Right ventricle myocardium inferior (tissue), 1 donor: ENCODE data around the gene LYST. TPM values are rescaled to one million over a fixed set of nuclear protein-coding genes. Genes with fewer than 3 reads are reported as not detected.
"Not testable (repeated sequence)": the region's sequence is repeated elsewhere in the genome, so short reads cannot be mapped to it uniquely, and the experiment has no call there.

ENCODE experiments used
- ATAC-seq: fragments of 200-7000 bp; cut with Tn5 transposase; one replicate; pipeline ENCODE4 v1.9.1; 2020; ENCODE audit warnings: mild to moderate bottlenecking, moderate library complexity
- DNase-seq: peaks from one replicate; pipeline ENCODE4 v3.0.0; 2021; ENCODE audit errors: missing footprints
- intact Hi-C: fragments of 100-400 bp; cut with DNase I; formaldehyde crosslinking; loops from one replicate; pipeline ENCODE4 v1.11.0; 2022
- total RNA-seq: library from RNA; stranded (reverse); fragmentation: NEBNext Ultra II Directional; extraction: Animal tissue kit (Norgen Biotek cat#: 25700); gene quantifications from one replicate; pipeline ENCODE4 v1.2.1, GENCODE V29; 2021
- donor health status: DM: no; HTN: yes; CAD: no; lungs with severe emphysema.

The LYST gene
- total RNA-seq, 1 donor from 2014 or later: 10.6 TPM

- ATAC-seq (no peak), DNase-seq (no peak)
- intact Hi-C loops: no loop called here
Measured at GRCh38 chr1:235657747-235658526, 208.8 kb downstream of the LYST start.

GRCh38 chr1:235657269-235657668 lies 209.4 kb downstream of the LYST start:
- ATAC-seq: no peak
- intact Hi-C loops: no loop called here
- DNase-seq: no peak

- no peak for ATAC-seq
Measured at GRCh38 chr1:235652364-235652763, 214.3 kb downstream of the LYST start.

GRCh38 chr1:235651170-235651806 lies 215.4 kb downstream of the LYST start:
- DNase-seq: no peak
- intact Hi-C loops: no loop called here
- ATAC-seq: no peak

More at GRCh38 chr1:235652364-235652763, 214.3 kb downstream of the LYST start:
- intact Hi-C loops: no loop called here
- no peak for DNase-seq

DNA sequence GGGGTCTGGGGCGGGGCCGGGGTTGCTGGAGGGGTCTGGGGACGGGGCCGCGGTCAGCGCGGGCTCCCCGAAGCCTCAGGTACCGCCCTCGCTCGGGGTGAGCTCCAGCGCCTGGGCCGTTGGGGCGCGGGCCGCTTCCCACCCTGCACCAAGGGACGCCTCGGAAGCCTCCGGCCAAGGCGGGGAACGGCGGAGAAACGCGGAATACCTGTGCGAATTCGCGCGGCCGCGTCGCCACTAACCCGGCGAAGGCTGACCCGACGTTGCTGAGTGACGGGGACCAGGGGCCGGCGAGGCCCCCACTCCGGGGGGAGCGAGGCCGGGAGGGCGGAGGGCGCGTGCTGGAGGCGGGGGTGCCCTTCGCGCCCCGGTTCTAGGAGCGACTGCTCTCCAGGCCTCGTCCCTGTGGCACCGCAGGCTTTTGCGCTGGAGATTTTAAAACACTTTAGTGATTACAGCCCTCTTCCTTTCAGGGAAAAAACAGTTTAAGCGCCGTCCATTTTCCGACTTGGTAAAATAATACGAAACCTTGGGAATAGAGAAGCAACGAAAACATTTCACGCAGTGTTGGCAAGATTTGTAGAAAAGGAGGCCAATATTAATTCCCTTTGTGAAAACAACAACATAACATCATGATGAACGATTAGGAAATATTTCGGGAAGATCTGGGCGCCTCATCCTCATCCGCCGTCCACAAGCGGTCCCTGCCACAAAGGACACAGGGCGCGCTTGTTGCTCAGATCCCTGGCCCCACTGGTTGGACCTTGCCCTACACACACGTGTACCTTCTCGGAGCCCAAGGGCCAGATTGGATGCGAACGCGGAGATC lies 216.2 kb downstream of the LYST start:
- intact Hi-C loops: no loop called here
- no peak for ATAC-seq
- DNase-seq: no peak

GRCh38 chr1:235649368-235650163 lies 217.1 kb downstream of the LYST start, which contains the start of gene GNG4:
Gene GNG4 (minus strand): TSS chr1:235649784. CDS start chr1:235583838, 65,946 bp downstream.
- no peak for DNase-seq
- no peak for ATAC-seq
- intact Hi-C loops: no loop called here

- DNase-seq (no peak), ATAC-seq (peak; percentile 75)
- intact Hi-C loops: no loop called here
Measured at GRCh38 chr1:235648954-235649367, 217.7 kb downstream of the LYST start.

DNA sequence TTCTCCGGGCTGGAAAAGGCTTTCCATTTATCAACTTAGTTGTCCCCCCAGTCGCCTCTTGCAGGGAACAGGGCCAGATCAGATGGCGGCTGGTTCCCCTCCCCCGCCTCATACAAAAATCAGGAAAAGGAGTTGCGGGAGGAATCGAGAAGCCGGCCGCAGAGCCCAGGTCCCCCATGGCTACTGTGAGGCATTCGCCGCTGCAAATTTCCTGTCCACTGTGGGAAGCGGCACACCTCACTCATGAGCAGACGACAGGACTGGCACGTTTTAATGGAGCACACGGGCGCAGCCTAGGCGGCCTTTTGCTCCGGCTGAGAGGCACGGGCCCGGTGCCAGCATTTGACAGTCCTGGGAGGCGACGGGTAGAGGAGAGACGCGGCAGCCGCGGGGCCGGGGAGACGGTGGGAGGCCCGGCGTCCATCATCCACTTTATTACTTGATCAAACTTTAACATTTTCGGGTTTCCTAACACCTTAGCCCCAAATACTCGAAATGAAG lies 218.2 kb downstream of the LYST start:
- DNase-seq (no peak), ATAC-seq (no peak)
- intact Hi-C loops: no loop called here

DNA sequence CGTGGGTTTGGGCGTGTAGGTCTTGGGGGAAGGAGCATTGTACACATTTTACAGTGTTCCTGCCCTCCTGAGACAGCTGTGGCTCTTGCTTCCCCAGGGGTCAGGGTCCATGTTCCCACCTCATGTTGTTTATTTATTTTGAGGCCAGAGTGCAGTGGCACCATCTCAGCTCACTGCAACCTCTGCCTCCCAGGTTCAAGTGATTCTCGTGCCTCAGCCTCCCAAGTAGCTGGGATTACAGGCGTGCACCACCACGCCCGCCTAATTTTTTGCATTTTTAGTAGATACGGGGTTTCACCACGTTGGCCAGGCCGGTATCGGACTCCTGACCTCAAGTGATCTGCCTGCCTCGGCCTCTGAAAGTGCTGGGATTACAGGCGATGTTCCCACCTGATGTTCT lies 219.2 kb downstream of the LYST start:
- ATAC-seq, intact Hi-C loops, DNase-seq: not testable (repeated sequence)

- intact Hi-C loops: no loop called here
- DNase-seq: no peak
- ATAC-seq: no peak
Measured at GRCh38 chr1:235646463-235646862, 220.2 kb downstream of the LYST start.

DNA sequence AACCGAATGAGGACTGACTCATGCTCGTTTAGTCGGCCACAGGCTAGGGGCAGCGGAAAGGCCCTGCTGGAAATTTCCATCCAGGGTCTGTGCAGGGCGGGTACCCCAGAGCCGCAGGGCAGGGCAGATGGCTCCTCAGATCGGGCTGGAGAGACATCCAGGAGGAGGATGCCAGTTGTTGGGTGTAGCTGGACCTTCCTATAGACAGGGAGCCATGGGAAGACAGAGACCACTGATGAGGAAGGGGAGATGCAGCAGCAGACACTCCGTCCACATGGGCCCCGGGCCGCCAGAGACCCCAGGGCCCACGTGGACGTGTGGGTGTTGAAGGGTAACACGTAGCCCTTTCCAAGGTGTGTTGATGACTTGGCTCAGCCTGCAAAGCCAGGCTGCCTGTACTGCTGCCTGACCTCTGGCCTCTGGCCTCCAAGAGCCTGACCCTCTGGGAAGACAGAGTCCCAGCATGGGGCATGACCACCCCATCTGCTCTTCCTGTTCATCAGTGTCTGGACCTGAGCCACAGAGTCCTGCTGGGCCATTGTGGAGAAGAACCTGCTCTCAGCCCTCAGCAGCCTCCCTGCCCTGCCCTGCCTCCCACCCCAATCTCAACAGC lies 221.9 kb downstream of the LYST start:
- intact Hi-C loops: no loop called here
- DNase-seq (no peak), ATAC-seq (no peak)

GRCh38 chr1:235643837-235644692 lies 222.6 kb downstream of the LYST start:
- DNase-seq (no peak), ATAC-seq (no peak)
- intact Hi-C loops: no loop called here

DNA sequence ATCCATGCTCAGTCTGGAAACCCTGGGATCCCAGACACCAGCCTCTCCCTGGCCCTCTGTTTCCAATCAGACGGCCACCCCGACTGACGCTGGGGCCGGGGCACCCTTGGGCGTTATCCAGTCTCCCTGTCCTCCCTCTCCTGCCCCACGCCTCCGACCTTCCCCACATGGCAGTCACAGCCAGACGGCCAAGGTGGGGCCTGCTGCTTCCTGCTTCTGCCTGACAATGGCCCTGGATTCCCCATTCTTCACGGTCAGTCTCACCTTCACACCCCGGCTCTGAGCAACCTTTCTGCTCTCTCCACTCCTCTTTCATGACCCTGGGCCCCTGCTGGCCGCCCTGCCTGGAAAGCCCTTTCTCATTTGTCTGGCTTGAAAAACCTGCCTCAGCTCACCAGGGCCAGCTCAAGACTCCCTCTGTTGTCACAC lies 223.7 kb downstream of the LYST start:
- intact Hi-C loops: no loop called here
- DNase-seq: no peak
- ATAC-seq: no peak

- DNase-seq (no peak), ATAC-seq (no peak)
- intact Hi-C loops: no loop called here
Measured at GRCh38 chr1:235642011-235642942, 224.4 kb downstream of the LYST start.

- DNase-seq: no peak
- intact Hi-C loops: no loop called here
- ATAC-seq: no peak
Measured at GRCh38 chr1:235640580-235640979, 226.1 kb downstream of the LYST start.
